Left lung (tissue), 10 donors: Measurements from ENCODE around the gene GATA2. TPM values are rescaled to one million over a fixed set of nuclear protein-coding genes. Genes with fewer than 3 reads are reported as not detected.
A peak's percentile ranks its signal among the peaks of the same experiment; 100 is the strongest.

Source experiments
- ATAC-seq: fragments of 200-7000 bp; cut with Tn5 transposase; one replicate; pipeline ENCODE4 v1.9.1; 2020; ENCODE audit warnings: moderate library complexity
- DNase-seq, 4 donors: peaks; one replicate each; pipeline ENCODE4 v3.0.0-alpha.2; 2013 to 2020
- H3K27ac ChIP-seq, 2 donors: fragments of 200-600 bp; sonication (generic) in 1 of 2; one replicate each; pipeline versions ENCODE4 v1.5.0 to v1.8.0; 2020 to 2021
- H3K27me3 ChIP-seq, 2 donors: fragments of 200-600 bp; sonication (generic) in 1 of 2; one replicate each; pipeline versions ENCODE4 v1.5.0 to v1.8.0; 2020 to 2021
- H3K36me3 ChIP-seq, 2 donors: fragments of 200-600 bp; sonication (generic) in 1 of 2; one replicate each; pipeline versions ENCODE4 v1.5.0 to v1.8.0; 2020 to 2021
- H3K4me1 ChIP-seq, 2 donors: fragments of 200-600 bp; one replicate each; pipeline ENCODE4 v1.8.0; 2021
- H3K4me3 ChIP-seq, 2 donors: fragments of 200-600 bp; sonication (generic) in 1 of 2; one replicate each; pipeline versions ENCODE4 v1.5.0 to v1.8.0; 2020 to 2021; ENCODE audit warnings: mild to moderate bottlenecking in 1 of 2
- H3K9me3 ChIP-seq, 2 donors: fragments of 200-600 bp; sonication (generic) in 1 of 2; one replicate each; pipeline versions ENCODE4 v1.5.0 to v1.8.0; 2020 to 2021
- intact Hi-C, 2 donors: fragments of 100-400 bp; cut with DNase I; formaldehyde crosslinking; loops; one replicate each; pipeline versions ENCODE4 v1.11.2 to v1.14.2; 2022
- polyA plus RNA-seq, 6 donors: library from polyadenylated mRNA; unstranded; fragments of 120-200 nt; gene quantifications; one replicate each; pipeline ENCODE4 v1.2.1, GENCODE V29; 2013; ENCODE audit not compliant: insufficient read length in 6 of 6
- total RNA-seq, 2 donors: library from RNA; stranded (reverse); fragmentation: NEBNext Ultra II Directional; extraction: Animal tissue kit (Norgen Biotek cat#: 25700); gene quantifications; one replicate each; pipeline ENCODE4 v1.2.1, GENCODE V29; 2021
- TF ChIP-seq, protein P1 (sequence below), 2 donors: fragments of 200-600 bp; sonication (generic) in 1 of 2; IDR thresholded peaks; one replicate each; pipeline versions ENCODE4 v1.5.0 to v1.8.0; 2021; ENCODE audit warnings: antibody characterized with exemption in 2 of 2
- donor health status: DM: no; HTN: yes; CAD: no.
- donor health status: DM: no; HTN: no; CAD: no.

The GATA2 gene
- total and polyA plus RNA-seq, 8 donors, result 9.2 to 43.0 (median 15.1) TPM

- Histone ChIP-seq H3K4me3 (peak overlapping the region in 1 of 2 donors; percentile 46), H3K36me3 (no peaks in the 10 kb centered on the region)
Measured at GRCh38 chr3:128498127-128498626, 5.2 kb upstream of the GATA2 start.

DNA sequence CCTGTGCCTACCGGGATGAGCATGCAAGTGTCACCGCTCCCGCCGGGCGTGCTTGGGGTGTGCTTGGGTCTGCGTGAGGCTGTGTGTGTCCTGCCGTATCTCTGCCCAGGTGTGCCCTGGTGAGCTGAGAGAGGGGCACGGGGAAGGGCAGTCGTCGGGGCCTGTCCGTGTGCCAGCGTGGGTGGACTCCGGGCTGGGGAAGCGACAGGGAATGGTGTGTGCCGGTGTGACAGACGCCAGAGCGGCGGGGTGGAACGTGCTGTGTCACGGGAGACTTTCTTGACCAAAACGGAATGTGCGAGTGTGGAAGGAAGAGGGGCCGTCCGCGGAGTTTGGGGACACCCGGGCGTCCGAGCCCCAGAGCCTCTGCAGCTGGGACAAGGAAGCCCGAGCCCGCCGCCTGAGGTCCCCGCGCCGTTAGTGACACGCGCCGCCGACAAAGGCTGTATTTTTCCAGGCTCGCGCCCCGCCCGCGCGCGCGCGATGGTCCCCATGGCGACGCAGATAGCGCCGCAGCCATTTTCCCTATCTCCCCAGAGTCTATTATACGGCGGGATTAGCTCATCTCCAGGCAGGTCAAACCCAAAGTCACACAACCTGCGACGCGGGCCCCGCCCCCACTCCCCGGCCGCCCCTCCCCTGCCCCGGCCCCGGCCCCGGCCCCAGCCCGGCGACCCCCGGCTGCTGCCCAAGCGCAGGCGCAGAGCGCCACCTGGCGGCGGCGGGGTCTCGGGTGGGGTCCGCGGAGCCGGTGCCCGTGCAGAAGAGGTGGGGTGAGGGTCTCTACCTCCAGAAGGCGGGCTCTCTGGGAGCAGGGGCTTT is 4.5 kb upstream of the GATA2 start:
- Histone ChIP-seq H3K4me3 (peak overlapping the region; percentile 46), H3K36me3 (no peaks in the 10 kb centered on the region), H3K27ac (peak overlapping the region in 1 of 2 donors; percentile 48), H3K9me3 (no peaks in the 10 kb centered on the region), H3K27me3 (peaks cover 39 to 83% of the 10 kb centered on the region in 2 donors), H3K4me1 (peaks cover 9 to 33% of the 10 kb centered on the region in 2 donors)
- TF ChIP-seq, protein P1, sequence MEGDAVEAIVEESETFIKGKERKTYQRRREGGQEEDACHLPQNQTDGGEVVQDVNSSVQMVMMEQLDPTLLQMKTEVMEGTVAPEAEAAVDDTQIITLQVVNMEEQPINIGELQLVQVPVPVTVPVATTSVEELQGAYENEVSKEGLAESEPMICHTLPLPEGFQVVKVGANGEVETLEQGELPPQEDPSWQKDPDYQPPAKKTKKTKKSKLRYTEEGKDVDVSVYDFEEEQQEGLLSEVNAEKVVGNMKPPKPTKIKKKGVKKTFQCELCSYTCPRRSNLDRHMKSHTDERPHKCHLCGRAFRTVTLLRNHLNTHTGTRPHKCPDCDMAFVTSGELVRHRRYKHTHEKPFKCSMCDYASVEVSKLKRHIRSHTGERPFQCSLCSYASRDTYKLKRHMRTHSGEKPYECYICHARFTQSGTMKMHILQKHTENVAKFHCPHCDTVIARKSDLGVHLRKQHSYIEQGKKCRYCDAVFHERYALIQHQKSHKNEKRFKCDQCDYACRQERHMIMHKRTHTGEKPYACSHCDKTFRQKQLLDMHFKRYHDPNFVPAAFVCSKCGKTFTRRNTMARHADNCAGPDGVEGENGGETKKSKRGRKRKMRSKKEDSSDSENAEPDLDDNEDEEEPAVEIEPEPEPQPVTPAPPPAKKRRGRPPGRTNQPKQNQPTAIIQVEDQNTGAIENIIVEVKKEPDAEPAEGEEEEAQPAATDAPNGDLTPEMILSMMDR (IDR thresholded peaks at IDR 0.05), result peak; percentile 65 to 73
- DNase-seq (peak in 3 of 4 donors; percentile 50 to 89 (median 71)), ATAC-seq (peak; percentile 80)
- intact Hi-C loops, result loop anchor here in 1 of 2 donors (5.0 to 10.0 kb wide), 2 partner anchors 70 to 323 kb away; no protein-coding TSS in a partner anchor

More at GRCh38 chr3:128498127-128498626, 5.2 kb upstream of the GATA2 start:
- ATAC-seq (no peak), DNase-seq (no peak)
- intact Hi-C loops, result loop anchor here in 1 of 2 donors (5.0 to 10.0 kb wide), 2 partner anchors 71 to 323 kb away; no protein-coding TSS in a partner anchor
- peaks cover 33 to 77% of the 10 kb centered on the region in 2 donors for H3K27me3 ChIP-seq
- peaks cover 9 to 27% of the 10 kb centered on the region in 2 donors for H3K4me1 ChIP-seq
- TF ChIP-seq, protein P1 (IDR thresholded peaks at IDR 0.05), result peak in 1 of 2 donors; percentile 5
- no peaks in the 10 kb centered on the region for H3K9me3 ChIP-seq
- H3K27ac ChIP-seq, result no peak overlapping the region

DNA sequence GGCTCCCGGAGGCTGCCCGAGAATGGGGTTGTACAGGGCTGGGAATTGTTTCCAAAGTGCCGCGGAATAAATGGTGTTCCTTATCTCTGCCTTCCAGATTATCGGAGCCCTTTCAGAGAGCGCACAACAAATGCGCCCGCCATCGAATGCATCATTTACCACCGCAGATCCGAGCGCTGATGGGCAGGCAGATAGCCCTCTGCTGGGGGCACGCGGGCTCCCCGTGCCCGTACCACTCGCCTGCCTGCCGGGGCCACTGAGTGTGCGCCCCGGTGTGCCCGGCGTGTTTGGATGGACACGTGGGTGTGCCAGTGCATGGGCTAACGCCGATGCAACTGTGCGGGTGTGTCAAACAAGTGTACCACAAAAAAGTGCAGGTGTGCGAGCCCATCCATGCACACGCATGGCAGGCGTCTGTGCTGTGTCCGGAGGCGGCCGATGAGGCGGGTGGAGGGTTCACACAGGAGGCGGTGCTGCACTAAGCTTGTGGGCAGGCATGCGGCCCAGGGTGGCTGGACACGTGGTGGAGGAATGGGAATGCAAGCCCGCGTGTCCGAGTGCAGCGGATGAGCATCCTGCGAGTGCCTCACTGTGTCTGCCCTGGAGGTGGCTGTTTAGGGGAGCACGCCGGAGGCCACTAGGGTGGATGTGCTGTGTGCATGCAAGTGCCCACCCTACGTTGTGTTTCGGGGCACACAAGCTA is 3.8 kb upstream of the GATA2 start:
- H3K27me3 ChIP-seq, result peaks cover 47 to 91% of the 10 kb centered on the region in 2 donors
- DNase-seq, result peak in 1 of 4 donors; percentile 76
- no peaks in the 10 kb centered on the region for H3K36me3 ChIP-seq
- TF ChIP-seq, protein P1 (IDR thresholded peaks at IDR 0.05), result no peak
- peaks cover 9 to 41% of the 10 kb centered on the region in 2 donors for H3K4me1 ChIP-seq
- intact Hi-C loops, result loop anchor here in 1 of 2 donors (5.0 to 10.0 kb wide), 2 partner anchors 69 to 322 kb away; no protein-coding TSS in a partner anchor
- H3K27ac ChIP-seq, result peak overlapping the region in 1 of 2 donors; percentile 48
- no peaks in the 10 kb centered on the region for H3K9me3 ChIP-seq
- H3K4me3 ChIP-seq, result peak overlapping the region; percentile 46
- ATAC-seq, result peak; percentile 42

GRCh38 chr3:128496019-128496601 is 3.1 kb upstream of the GATA2 start:
- peak in 1 of 4 donors; percentile 72 for DNase-seq
- no peaks in the 10 kb centered on the region for H3K9me3 ChIP-seq
- peaks cover 53 to 98% of the 10 kb centered on the region in 2 donors for H3K27me3 ChIP-seq
- no peak overlapping the region for H3K4me3 ChIP-seq
- no peak for ATAC-seq
- TF ChIP-seq, protein P1 (IDR thresholded peaks at IDR 0.05), result no peak
- intact Hi-C loops, result loop anchor here in 1 of 2 donors (5.0 to 10.0 kb wide), 2 partner anchors 69 to 321 kb away; no protein-coding TSS in a partner anchor
- H3K36me3 ChIP-seq, result no peaks in the 10 kb centered on the region
- peaks cover 9 to 42% of the 10 kb centered on the region in 2 donors for H3K4me1 ChIP-seq
- H3K27ac ChIP-seq, result peak overlapping the region in 1 of 2 donors; percentile 26
